Measurements from ENCODE around the gene TMEM131.

Gene TMEM131

GRCh38 chr2:97735161-97735561, 260.6 kb downstream of the TMEM131 start:
- Histone ChIP-seq H3K4me1 (ENCODE audit: control insufficient read depth, insufficient read depth, low read length) (no peaks in the 10 kb centered on the region), H3K27ac (ENCODE audit: extremely low read depth, low read depth, low read length) (no peak overlapping the region), H3K9me3 (ENCODE audit: control insufficient read depth, insufficient read depth, low read depth, low read length) (no peaks in the 10 kb centered on the region), H3K36me3 (ENCODE audit: control insufficient read depth in 2 of 2, insufficient read depth in 1 of 2, low read length in 2 of 2) (no peaks in the 10 kb centered on the region), H3K4me3 (ENCODE audit: low read depth, low read length) (no peak overlapping the region)
- ChIA-PET POLR2A (no interaction called here), CTCF (no interaction called here)
- TF ChIP-seq PATZ1 (tag by site-specific recombination; IDR thresholded peaks at IDR 0.05) (no peak), KLF1 (tag by site-specific recombination; IDR thresholded peaks at IDR 0.05) (no peak), YY1 (tag by site-specific recombination; IDR thresholded peaks at IDR 0.05) (no peak), ZNF354C (tag by site-specific recombination; IDR thresholded peaks at IDR 0.05; ENCODE audit: borderline replicate concordance, low read depth) (no peak), ZNF133 (tag by site-specific recombination; IDR thresholded peaks at IDR 0.05) (no peak), ZFHX2 (tag by site-specific recombination; conservative IDR thresholded peaks at IDR 0.05) (no peak), ZNF664 (tag by site-specific recombination; IDR thresholded peaks at IDR 0.05) (no peak), SP2 (tag by site-specific recombination; IDR thresholded peaks at IDR 0.05) (no peak), BCL11B (tag by site-specific recombination; IDR thresholded peaks at IDR 0.05; ENCODE audit: low read depth) (no peak), ZNF585B (tag by site-specific recombination; IDR thresholded peaks at IDR 0.05) (no peak), SCRT2 (tag by site-specific recombination; IDR thresholded peaks at IDR 0.05) (no peak), ZXDB (tag by site-specific recombination; IDR thresholded peaks at IDR 0.05) (no peak), ZBTB7A (tag by site-specific recombination; IDR thresholded peaks at IDR 0.05; ENCODE audit: low read depth) (no peak), ZNF777 (tag by site-specific recombination; IDR thresholded peaks at IDR 0.05; ENCODE audit: borderline replicate concordance) (no peak), ZNF211 (tag by site-specific recombination; IDR thresholded peaks at IDR 0.05; ENCODE audit: low read depth) (no peak), ZNF704 (tag by site-specific recombination; IDR thresholded peaks at IDR 0.05) (no peak)

GRCh38 chr2:97734061-97735051, 261.4 kb downstream of the TMEM131 start:
- Histone ChIP-seq H3K4me3 (ENCODE audit: low read depth, low read length) (no peak overlapping the region), H3K9me3 (ENCODE audit: control insufficient read depth, insufficient read depth, low read depth, low read length) (no peaks in the 10 kb centered on the region), H3K27ac (ENCODE audit: extremely low read depth, low read depth, low read length) (no peak overlapping the region), H3K36me3 (ENCODE audit: control insufficient read depth in 2 of 2, insufficient read depth in 1 of 2, low read length in 2 of 2) (no peaks in the 10 kb centered on the region), H3K4me1 (ENCODE audit: control insufficient read depth, insufficient read depth, low read length) (no peaks in the 10 kb centered on the region)
- POLR2A ChIA-PET: no interaction called here
- CTCF ChIA-PET: no interaction called here
- no peak for TF ChIP-seq ZNF341 (tag by site-specific recombination; IDR thresholded peaks at IDR 0.05; ENCODE audit: low read depth)
- no peak for TF ChIP-seq ZNF664 (tag by site-specific recombination; IDR thresholded peaks at IDR 0.05)
- TF ChIP-seq ZNF214 (tag by site-specific recombination; IDR thresholded peaks at IDR 0.05; ENCODE audit: borderline replicate concordance): no peak
- TF ChIP-seq ZSCAN23 (tag by site-specific recombination; IDR thresholded peaks at IDR 0.05): no peak
- TF ChIP-seq FEZF1 (tag by site-specific recombination; IDR thresholded peaks at IDR 0.05): no peak
- no peak for TF ChIP-seq ZBTB11 (tag by site-specific recombination; conservative IDR thresholded peaks at IDR 0.05; ENCODE audit: low read depth)
- TF ChIP-seq EGR2 (tag by site-specific recombination; IDR thresholded peaks at IDR 0.05; ENCODE audit: low read depth): no peak
- TF ChIP-seq ZNF518A (tag by site-specific recombination; conservative IDR thresholded peaks at IDR 0.05; ENCODE audit: low read depth): no peak

All from HEK293 (cell line).